GM19324 (cell line): ENCODE measurements around the gene CCDC9B.

ENCODE experiments used
- ATAC-seq: cut with Tn5 transposase; IDR thresholded peaks from one replicate; pipeline ENCODE4 v1.9.1; 2021; ENCODE audit warnings: mild to moderate bottlenecking, moderate library complexity; ENCODE audit not compliant: unreplicated experiment, low FRiP score

The CCDC9B gene

DNA sequence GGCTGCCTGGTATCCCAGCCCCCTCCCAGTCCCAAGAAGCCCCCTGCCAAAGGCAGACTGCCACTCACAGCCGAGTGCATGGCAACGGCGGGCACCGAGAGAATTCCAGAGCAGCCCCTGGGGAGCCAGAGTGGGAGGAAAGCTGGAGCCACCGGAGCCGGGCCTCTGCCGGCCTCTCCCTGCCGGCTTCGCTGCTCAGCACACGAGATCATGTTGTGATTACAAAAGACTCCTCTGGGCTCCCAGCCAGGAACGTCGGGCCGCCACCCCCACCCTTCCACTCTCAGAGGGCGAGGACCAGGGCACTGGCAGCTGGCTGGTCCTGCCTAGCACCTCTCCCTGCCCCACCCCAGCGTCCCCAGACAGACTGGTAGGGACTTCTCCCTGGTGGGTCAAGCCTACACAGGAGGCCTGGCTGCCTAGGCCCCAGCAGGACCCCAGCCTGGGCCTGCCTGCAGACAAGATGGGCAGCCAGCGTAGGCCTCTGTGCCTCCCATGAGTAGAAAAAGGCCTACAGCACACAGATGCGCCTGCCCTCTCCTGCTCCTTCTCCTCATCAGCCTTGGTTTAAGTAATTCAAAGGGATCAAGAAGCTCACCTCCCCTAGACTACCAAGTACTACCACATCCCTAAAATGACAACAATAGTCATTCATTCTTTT lies at the start of gene CCDC9B:
CCDC9B (minus strand) TSS at position 200 of the 661 bp plus-strand sequence; CDS start at position 80, 120 bp downstream.
- no peak for ATAC-seq

DNA sequence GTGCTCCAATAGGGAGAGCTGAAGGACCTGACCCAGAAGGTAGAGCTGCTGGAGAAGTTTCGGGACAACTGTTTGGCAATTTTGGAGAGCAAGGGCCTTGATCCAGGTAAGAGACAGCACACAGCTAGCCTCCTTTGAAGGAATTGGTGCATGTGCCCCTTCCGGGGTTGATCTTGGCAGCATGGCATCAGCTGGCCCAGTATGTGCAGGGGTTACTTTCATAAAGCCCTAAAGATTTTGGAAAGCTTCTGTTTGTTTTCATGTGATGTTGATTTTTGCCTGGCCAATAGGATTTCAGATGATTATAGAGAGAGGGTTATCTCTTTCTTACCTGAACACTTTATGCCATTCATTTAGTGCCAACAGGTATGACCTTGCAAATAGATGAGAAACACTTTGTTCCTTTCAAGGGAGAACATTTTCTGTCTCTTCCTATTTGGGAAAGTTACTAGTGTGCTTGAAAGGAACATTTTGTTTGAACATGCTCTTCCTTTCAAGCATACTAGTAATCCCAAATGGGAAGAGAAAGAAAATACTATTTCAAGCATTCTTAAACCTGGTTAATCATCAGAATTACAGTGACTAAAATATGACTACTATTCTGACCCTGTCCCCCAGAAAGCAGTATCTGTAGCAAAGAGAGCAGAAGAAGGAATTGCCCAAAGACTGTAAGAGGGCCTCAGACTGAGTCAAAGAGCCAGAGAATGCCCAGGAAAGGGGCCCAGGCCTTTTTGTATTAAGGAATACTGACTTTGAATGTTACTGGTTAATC lies 49.3 kb upstream of the CCDC9B start:
- no peak for ATAC-seq

DNA sequence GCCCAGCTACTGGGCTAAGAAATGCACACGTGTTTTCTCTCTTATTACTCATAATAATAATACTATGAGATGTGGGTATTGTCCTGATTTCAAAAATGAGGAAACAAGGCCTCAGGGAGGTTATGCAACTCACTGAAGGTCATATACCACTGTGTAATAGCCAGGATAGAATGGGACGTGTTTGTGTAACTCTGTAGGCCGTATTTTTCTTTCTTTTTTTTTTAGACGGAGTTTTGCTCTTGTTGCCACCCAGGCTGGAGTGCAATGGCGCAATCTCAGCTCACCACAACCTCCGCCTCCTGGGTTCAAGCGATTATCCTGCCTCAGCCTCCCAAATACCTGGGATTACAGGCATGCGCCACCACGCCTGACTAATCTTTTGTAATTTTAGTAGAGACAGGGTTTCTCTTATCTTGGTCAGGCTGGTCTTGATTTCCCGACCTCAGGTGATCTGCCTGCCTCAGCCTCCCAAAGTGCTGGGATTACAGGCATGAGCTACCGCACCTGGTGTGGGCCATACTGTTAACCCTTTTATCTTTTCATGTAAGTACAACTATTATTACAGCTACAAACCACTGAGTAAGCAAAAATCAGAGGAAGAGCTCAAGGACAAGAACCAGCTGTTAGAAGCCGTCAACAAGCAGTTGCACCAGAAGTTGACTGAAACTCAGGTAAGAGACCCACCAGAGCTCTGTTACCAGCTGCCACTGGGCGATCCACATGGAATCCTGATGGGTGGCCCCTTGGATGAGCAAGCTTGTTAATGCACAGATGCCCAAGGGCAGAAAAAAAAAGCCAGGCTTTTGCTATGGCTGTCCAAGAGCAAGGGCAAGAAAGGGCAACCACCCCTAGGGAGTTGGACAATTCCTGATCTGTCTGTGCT lies 48.4 kb upstream of the CCDC9B start:
- ATAC-seq = no peak

DNA sequence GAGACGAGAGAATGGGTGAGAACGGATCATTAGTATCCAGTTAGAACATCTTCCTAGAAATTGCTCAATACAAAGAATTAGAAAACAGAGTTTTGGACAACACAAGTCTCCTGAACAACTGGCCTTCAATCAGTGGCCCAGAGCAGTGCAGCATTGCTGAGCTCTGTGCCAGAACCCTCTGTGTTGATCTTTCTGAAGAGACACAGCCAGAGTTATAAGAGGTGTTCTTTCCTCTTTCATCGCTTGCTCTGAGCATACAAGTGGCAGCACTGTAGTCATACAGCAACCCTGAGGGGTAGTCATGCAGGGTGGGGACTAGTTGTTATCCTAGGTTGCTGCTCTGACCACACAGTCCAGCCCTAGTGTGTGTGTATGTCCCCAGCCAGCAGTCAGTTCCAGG lies 45.7 kb upstream of the CCDC9B start:
- no peak for ATAC-seq

DNA sequence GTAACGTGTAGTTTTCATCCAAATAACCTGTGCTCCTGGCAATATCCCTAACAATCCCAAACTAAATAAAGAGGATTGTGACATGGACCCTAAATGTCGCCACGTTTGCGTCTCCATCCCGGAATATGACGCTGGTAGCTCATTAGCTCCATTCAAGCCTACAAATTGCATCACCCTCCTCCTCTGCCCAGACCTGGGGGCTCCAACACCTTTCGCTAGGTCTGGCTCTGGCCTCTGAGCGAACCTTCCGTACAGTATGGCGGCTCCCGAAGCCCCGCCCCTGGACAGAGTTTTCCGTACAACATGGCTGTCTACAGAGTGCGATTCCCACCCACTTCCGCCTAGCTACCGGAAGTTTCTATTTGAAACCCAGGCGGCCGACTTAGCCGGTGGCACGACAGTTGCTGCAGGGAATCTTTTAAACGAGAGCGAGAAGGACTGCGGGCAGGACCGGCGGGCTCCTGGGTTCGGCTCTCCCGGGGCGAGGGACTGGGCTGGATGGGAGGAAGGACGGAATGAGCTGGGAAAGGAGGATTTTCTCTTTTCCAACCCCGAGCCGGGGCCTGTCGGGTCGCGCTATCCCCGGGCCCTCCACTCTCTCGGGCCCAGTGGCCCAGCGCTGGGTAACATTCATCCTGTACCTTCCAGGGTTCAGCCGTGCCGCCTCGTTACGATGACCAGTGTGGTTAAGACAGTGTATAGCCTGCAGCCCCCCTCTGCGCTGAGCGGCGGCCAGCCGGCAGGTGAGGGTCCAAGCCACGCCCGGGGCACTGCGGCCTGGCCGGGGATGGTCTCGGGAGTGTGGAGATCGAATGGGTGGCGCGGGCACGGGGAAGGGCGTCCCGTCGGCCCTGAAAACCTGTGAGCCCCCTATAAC lies 42.1 kb upstream of the CCDC9B start, which contains the start of gene KNSTRN:
KNSTRN (plus strand) TSS at position 142 of the 877 bp plus-strand sequence; CDS start at position 257, 115 bp downstream.
- ATAC-seq = peak; percentile 87

DNA sequence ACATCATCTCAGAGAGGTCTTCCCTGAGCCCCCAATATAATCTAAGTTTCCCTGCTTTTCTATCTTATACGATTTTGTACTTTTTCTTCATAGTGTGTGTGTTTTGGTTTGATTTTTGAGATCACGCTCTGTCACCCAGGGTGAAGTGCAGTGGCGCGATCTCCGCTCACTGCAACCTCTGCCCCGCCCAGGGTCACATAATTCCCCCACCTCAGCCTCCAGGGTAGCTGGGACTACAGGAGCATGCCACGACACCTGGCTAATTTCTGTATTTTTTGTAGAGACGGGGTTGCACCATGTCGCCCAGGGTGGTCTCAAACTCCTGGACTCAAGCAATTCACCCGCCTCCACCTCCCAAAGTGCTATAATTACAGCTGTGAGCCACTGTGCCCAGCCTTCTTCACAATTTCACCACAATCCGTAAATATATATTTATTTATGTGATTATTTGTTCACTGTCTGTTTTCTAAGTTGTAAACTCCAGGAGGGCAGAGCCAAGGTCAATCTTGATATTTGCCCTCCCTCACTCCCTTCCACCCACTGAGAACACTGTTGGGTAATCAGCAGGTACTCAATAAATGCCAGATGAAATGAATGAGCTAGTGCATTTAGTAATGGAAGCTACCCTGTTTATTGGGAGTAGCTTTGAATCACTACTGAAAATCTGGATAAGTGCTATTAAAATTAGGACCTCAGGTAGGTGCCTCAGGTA lies 41.2 kb upstream of the CCDC9B start:
- no peak for ATAC-seq

DNA sequence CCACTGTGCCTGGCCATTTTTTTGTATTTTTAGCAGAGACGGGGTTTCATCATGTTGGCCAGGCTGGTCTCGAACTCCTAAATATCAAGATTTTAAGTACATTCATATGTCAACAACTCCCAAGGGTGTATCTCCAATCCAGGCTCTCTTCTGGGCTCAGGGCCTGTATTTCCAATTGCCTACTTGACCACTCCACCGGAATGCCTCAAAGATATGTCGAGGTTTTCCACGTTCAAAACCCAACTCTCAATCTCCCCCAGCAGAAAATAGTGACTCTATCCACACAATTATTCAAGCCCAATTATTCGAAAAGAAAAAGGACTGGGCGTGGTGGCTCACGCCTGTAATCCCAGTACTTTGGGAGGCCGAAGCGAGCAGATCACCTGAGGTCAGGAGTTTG lies 39.9 kb upstream of the CCDC9B start:
- no peak for ATAC-seq

DNA sequence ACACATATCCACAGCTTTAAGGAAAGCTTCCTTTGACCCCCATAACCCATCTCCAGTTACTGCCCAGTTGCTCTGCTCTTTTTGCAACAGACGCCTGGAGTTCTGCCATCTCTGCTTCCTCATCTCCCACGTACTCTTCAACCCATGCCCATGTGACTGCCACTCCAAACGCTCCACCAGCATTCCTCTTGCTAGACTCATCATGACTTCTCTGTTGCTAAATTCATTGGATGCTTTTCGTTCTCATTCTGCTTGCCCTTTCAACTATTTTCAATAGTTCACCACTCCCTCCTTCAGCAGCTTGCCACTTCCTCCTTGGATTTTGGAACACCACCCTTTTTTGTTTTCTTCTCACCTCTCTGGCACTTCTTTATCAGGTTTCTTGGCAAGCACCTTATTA lies 39.1 kb upstream of the CCDC9B start:
- no peak for ATAC-seq

DNA sequence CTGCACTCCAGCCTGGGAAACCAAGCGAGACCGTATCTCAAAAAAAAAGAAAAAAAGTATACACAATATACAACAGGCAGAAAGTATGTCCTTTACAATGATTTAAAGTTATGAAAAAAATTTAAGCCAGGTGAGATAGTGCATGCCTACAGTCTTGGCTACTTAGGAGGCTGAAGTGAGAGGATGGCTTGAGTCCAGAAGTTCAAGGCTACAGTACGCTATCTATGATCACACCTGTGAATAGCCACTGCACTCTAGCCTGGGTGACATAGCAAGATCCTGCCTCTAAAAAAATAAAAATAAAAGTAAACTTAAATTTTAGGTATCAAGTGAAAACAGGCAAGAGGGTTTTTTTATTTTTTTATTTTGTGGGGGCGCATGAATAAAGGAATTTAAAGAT lies 38.6 kb upstream of the CCDC9B start:
- ATAC-seq = no peak

DNA sequence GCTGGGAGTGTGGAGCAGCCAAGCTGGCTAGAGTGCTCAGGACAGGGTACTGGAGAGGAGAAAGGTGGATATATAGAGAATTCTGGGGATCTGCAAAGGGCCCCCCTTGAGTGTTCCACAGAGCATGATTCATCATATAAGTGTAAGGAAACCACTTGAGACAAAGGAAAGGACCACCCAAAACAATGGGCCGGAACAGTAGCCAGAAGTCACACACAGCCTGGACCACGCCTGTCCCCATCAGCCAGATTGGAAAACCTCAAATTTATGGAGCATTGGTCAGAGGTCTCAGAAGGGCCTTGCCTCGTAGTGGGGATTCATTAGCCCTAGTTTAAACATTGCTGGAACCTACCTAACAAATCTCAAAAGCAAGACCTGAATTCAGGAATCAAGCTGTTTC lies 36.9 kb upstream of the CCDC9B start:
- no peak for ATAC-seq

DNA sequence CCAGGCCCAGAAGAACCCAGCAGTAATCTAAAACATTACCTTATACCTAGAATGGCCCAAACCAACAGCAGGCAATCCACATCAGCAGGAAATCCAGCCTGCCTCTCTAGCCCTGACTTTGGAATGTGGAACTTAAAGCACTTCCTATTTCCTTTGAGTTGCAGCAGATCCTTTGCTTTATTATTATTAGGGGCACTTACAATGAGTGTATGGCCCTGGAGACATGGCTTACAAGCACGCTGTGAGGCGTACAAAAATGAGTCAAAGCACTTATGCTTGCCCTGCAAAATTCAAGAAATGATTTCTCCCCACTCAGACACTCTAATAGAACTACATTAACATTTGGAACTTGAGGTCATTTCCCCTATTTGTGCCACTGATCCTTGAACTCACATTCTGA lies 32.2 kb upstream of the CCDC9B start:
- ATAC-seq = no peak

DNA sequence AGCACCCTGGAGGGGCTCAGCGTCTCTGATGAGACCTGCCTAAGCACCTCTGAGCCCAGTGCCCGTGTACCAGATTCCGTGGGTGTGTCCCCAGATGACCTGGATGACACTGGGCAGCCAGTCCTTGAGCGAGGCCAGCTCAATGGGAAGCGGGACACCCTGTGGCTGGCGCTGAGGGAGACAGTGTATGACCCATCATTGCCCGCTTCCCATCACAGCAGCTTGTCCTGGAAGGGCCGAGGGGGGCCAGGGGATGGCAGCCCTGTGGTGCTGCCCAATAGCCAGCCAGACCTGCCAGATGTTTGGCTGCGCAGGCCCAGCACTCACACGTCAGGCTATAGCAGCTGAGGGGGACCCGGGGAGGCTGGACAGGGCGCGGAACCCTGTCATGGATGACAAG lies 29.2 kb upstream of the CCDC9B start:
- no peak for ATAC-seq

DNA sequence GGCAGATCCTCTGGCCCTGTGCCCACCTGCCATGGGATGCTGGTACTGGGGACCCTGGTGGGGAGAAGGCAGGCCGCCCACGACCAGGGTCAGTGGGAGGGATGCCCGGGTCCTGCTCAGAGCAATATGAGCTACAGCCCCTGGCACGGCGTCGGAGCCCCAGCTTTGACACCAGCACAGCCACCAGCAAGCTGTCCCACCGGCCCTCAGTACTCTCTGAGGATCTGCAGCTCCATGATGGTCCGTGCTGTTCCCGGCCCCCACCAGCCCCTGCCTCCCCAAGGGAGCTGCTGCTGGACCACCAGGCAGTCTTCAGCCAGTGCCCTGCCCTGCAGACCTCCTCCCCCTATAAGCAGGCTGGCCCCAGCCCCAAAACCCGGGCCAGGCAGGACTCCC lies 28.7 kb upstream of the CCDC9B start:
- ATAC-seq = no peak

DNA sequence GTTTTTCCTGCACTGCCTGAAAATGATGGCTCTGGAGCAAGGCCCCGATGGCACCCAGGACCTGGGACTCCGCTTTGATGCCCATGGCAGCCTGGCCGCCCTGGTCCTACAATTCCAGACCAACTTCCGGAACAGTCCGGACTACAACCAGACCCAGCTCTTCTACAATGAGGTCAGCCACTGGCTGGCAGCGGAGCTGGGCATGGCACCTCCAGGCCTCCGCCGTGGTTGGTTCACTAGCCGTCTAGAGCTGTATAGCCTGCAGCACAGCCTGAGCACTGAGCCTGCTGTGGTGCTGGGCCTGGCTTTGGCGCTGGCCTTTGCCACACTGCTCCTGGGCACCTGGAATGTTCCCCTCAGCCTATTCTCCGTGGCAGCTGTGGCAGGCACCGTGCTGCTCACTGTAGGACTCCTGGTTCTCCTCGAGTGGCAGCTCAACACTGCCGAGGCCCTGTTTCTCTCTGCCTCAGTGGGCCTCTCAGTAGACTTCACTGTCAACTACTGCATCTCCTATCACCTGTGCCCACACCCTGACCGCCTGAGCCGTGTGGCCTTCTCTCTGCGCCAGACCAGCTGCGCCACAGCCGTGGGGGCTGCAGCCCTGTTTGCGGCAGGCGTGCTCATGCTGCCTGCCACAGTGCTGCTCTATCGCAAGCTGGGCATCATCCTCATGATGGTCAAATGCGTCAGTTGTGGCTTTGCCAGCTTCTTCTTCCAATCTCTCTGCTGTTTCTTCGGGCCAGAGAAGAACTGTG lies 28.2 kb upstream of the CCDC9B start:
- ATAC-seq = no peak

DNA sequence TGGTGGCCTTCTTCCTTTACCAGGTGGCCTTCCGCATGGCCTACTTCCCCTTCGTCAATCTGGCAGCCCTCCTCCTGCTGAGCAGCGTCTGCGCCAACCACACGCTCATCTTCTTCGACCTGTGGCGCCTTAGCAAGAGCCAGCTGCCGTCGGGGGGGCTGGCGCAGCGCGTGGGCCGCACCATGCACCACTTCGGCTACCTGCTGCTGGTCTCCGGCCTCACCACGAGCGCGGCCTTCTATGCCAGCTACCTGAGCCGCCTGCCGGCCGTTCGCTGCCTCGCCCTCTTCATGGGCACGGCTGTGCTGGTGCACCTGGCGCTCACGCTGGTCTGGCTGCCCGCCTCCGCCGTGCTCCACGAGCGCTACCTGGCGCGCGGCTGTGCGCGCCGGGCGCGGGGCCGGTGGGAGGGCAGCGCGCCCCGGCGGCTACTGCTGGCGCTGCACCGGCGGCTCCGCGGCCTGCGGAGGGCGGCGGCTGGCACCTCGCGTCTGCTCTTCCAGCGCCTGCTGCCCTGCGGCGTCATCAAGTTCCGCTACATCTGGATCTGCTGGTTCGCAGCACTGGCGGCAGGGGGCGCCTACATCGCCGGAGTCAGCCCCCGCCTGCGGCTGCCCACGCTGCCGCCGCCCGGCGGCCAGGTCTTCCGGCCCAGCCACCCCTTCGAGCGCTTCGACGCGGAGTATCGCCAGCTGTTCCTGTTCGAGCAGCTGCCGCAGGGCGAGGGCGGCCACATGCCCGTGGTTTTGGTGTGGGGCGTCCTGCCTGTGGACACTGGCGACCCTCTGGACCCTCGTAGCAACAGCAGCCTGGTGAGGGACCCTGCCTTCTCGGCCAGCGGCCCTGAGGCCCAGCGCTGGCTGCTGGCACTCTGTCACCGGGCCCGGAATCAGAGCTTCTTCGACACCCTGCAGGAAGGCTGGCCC lies 27.2 kb upstream of the CCDC9B start:
- peak; percentile 74 for ATAC-seq

DNA sequence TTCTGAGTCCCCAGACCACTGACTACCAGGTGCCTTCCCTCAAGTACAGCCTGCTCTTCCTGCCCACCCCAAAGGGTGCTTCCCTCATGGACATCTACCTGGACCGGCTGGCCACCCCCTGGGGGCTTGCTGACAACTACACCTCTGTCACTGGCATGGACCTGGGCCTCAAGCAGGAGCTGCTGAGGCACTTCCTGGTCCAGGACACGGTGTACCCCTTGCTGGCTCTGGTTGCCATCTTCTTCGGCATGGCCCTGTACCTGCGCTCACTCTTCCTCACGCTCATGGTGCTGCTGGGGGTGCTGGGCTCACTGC lies 26.6 kb upstream of the CCDC9B start:
- ATAC-seq = no peak

DNA sequence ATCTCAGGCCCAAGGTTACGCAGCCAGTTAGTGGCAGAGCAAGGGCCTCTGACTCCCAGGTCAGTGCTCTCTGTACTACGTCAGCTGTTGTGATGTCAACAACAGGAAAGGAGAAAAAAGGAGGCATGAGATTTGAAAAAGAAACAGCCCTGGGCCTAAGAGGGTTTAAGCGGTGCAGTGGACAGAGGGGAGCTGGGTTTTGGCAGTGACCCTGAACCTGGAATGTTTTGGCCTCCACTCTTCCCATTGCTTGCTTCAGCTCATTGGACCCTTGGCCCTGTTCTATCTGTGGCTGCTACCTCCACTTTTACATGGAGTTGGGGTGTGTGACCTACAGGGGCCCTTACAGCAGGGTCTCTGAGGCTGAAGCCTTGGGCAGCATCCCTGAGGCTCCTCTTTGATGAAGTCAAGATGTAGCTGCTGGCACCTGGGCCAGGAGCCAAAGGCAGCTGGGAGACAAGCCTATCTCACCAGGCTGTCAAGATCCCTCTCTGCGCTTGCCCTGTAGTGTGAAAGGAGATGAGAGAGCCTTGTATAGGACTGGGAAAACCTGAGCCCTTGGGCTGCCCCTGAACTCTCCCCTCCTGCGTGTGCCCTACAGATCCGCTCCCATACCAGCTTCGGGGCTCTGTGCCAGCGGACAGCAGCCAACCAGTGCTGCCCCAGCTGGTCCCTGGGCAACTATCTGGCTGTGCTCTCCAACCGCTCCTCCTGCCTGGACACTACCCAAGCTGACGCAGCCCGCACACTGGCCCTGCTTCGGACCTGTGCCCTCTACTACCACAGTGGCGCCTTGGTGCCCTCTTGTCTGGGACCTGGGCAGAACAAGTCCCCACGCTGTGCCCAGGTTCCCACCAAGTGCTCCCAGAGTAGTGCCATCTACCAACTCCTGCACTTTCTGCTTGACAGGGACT lies 26.0 kb upstream of the CCDC9B start:
- ATAC-seq = no peak
